GM19193 (cell line): ENCODE measurements around the gene MED13.

Source experiments
- POLR2A ChIP-seq: IDR thresholded peaks from 4 replicates; pipeline ENCODE4 v1.6.1; 2011; ENCODE audit not compliant: insufficient read depth, insufficient read length; ENCODE audit errors: extremely low read depth

Gene MED13

GRCh38 chr17:61996916-61997605, 68.0 kb downstream of the MED13 start:
- TF ChIP-seq POLR2A: no peak

- no peak for TF ChIP-seq POLR2A
These were observed 75.6 kb downstream of the MED13 start for GRCh38 chr17:61989509-61989908.

- TF ChIP-seq POLR2A: no peak
These were observed 78.2 kb downstream of the MED13 start for GRCh38 chr17:61986898-61987297.

- TF ChIP-seq POLR2A: no peak
These were observed 80.3 kb downstream of the MED13 start for GRCh38 chr17:61984821-61985220.

- TF ChIP-seq POLR2A: no peak
These were observed 83.8 kb downstream of the MED13 start for GRCh38 chr17:61981323-61981722.

- no peak for TF ChIP-seq POLR2A
These were observed 84.5 kb downstream of the MED13 start for GRCh38 chr17:61980535-61980934.

GRCh38 chr17:61974115-61974514, 91.0 kb downstream of the MED13 start:
- TF ChIP-seq POLR2A: no peak

- no peak for TF ChIP-seq POLR2A
These were observed 92.8 kb downstream of the MED13 start for GRCh38 chr17:61972311-61972710.

GRCh38 chr17:61970030-61970429, 95.0 kb downstream of the MED13 start:
- no peak for TF ChIP-seq POLR2A

GRCh38 chr17:61968757-61969156, 96.3 kb downstream of the MED13 start:
- TF ChIP-seq POLR2A: no peak

GRCh38 chr17:61967729-61968128, 97.3 kb downstream of the MED13 start:
- no peak for TF ChIP-seq POLR2A

- no peak for TF ChIP-seq POLR2A
These were observed 98.9 kb downstream of the MED13 start for GRCh38 chr17:61966191-61966590.

- no peak for TF ChIP-seq POLR2A
These were observed 109.5 kb downstream of the MED13 start for GRCh38 chr17:61955619-61956018.

GRCh38 chr17:61947367-61948078, 117.6 kb downstream of the MED13 start:
- no peak for TF ChIP-seq POLR2A

- TF ChIP-seq POLR2A: no peak
These were observed 118.7 kb downstream of the MED13 start for GRCh38 chr17:61946359-61946758.

- no peak for TF ChIP-seq POLR2A
These were observed 122.0 kb downstream of the MED13 start for GRCh38 chr17:61943117-61943516.
